Keratinocyte (primary cell): Measurements from ENCODE around the gene MARCHF3. TPM values are rescaled to one million over a fixed set of nuclear protein-coding genes. Genes with fewer than 3 reads are reported as not detected.

ENCODE experiments used
- DNase-seq: peaks from one replicate; pipeline ENCODE4 v3.0.0-alpha.2; 2011; ENCODE audit warnings: low read depth, missing footprints, low spot score
- FAIRE-seq: peaks from 2 replicates; lab custom pipeline; 2011; peaks lifted over from hg19 to GRCh38; lab: Jason Lieb, UNC
- H2AFZ ChIP-seq: 2 replicates; pipeline ENCODE4 v1.6.0; 2012; ENCODE audit warnings: low read length, control low read depth, inconsistent platforms; ENCODE audit not compliant: control insufficient read depth
- H3K27ac ChIP-seq: 2 replicates; pipeline ENCODE4 v1.5.1; 2011; ENCODE audit warnings: low read length; ENCODE audit not compliant: control insufficient read depth, insufficient read depth
- H3K27me3 ChIP-seq: 3 replicates; pipeline ENCODE4 v1.6.0; 2011; ENCODE audit warnings: low read length; ENCODE audit not compliant: control insufficient read depth, insufficient read depth; ENCODE audit errors: extremely low read depth
- H3K36me3 ChIP-seq, 2 experiments: 2 replicates in 1 of 2; 3 replicates in 1 of 2; pipeline ENCODE4 v1.5.1; 2011; ENCODE audit warnings: low read length in 2 of 2, mild to moderate bottlenecking in 1 of 2; ENCODE audit not compliant: control insufficient read depth in 2 of 2, insufficient read depth in 2 of 2; ENCODE audit errors: extremely low read depth in 1 of 2
- H3K4me1 ChIP-seq: 3 replicates; pipeline ENCODE4 v1.5.1; 2011; ENCODE audit warnings: low read length; ENCODE audit not compliant: control insufficient read depth, insufficient read depth; ENCODE audit errors: extremely low read depth
- H3K4me2 ChIP-seq: 3 replicates; pipeline ENCODE4 v1.6.0; 2011; ENCODE audit warnings: low read depth, low read length; ENCODE audit not compliant: control insufficient read depth, insufficient read depth; ENCODE audit errors: extremely low read depth
- H3K4me3 ChIP-seq, 3 experiments: fragments of 200-600 bp in 1 of 3; sonication (generic) in 1 of 3; 2 replicates in 2 of 3; 3 replicates in 1 of 3; pipeline ENCODE4 v1.5.1; 2011 to 2016; ENCODE audit warnings: low read length in 3 of 3, mild to moderate bottlenecking in 3 of 3, control low read depth in 2 of 3, inconsistent platforms in 1 of 3, low read depth in 1 of 3, mixed read lengths in 1 of 3, mixed run types in 1 of 3, moderate library complexity in 1 of 3; ENCODE audit not compliant: control insufficient read depth in 2 of 3, insufficient read depth in 2 of 3; ENCODE audit errors: extremely low read depth in 1 of 3
- H3K79me2 ChIP-seq: 2 replicates; pipeline ENCODE4 v1.6.0; 2012; ENCODE audit warnings: low read length; ENCODE audit not compliant: control insufficient read depth, insufficient read depth
- H3K9ac ChIP-seq: 3 replicates; pipeline ENCODE4 v1.6.0; 2011; ENCODE audit warnings: low read length; ENCODE audit not compliant: control insufficient read depth, insufficient read depth; ENCODE audit errors: extremely low read depth
- H3K9me1 ChIP-seq: 3 replicates; pipeline ENCODE4 v1.6.0; 2011; ENCODE audit warnings: low read length; ENCODE audit not compliant: control insufficient read depth, insufficient read depth; ENCODE audit errors: extremely low read depth
- H3K9me3 ChIP-seq: 2 replicates; pipeline ENCODE4 v1.5.1; 2012; ENCODE audit warnings: low read depth, low read length; ENCODE audit not compliant: control insufficient read depth
- H4K20me1 ChIP-seq: 3 replicates; pipeline ENCODE4 v1.6.0; 2011; ENCODE audit warnings: low read length; ENCODE audit not compliant: control insufficient read depth, insufficient read depth; ENCODE audit errors: extremely low read depth
- CTCF ChIP-seq, 3 experiments: IDR thresholded peaks in 1 of 3; conservative IDR thresholded peaks in 1 of 3; optimal IDR thresholded peaks in 1 of 3; 2 replicates in 2 of 3; 3 replicates in 1 of 3; pipeline versions ENCODE3 to v1.5.1; 2011; ENCODE audit warnings: low read length in 3 of 3, mild to moderate bottlenecking in 3 of 3, moderate library complexity in 2 of 3, control low read depth in 1 of 3, inconsistent platforms in 1 of 3; ENCODE audit not compliant: insufficient read depth in 2 of 3; ENCODE audit errors: extremely low read depth in 1 of 3
- EZH2 ChIP-seq: IDR thresholded peaks from one replicate; pipeline ENCODE4 v1.6.1; 2012; ENCODE audit warnings: inconsistent platforms, mild to moderate bottlenecking, low read length, moderate library complexity
- dilution Hi-C: fragments of 300-500 bp; cut with MboI; formaldehyde crosslinking; loops from one replicate; pipeline ENCODE4 v1.7.0; 2020; ENCODE audit warnings: low sequenced_read_pairs; ENCODE audit not compliant: extremely low pct_ligation_motif_present
- polyA plus RNA-seq, 5 experiments: library from polyadenylated mRNA; depleted of rRNA in 3 of 5; stranded (reverse) in 3 of 5; stranded (forward) in 1 of 5; unstranded in 1 of 5; fragments of >200 nt; gene quantifications; 1 replicate in 1 of 5; 2 replicates in 3 of 5; 3 replicates in 1 of 5; pipeline versions ENCODE4 v1.2.1 to v1.2.3, GENCODE V29; 2011 to 2012; ENCODE audit warnings: missing spikeins in 2 of 5, low read depth in 1 of 5, low replicate concordance in 1 of 5

Gene MARCHF3
- polyA plus RNA-seq, 1 donor (not counting 4 experiments of a cell fraction or from before 2014, with no cell fraction given): 0.45 TPM

GRCh38 chr5:126847456-126847820 lies 182.9 kb downstream of the MARCHF3 start:
- dilution Hi-C loops: no loop called here
- DNase-seq (no peak), FAIRE-seq (no peak)
- Histone ChIP-seq H3K9me3 (no peaks in the 10 kb centered on the region), H3K9me1 (no peaks in the 10 kb centered on the region), H2AFZ (no peak overlapping the region), H3K4me2 (no peak overlapping the region), H3K27me3 (no peaks in the 10 kb centered on the region), H3K4me3 (no peak overlapping the region), H3K36me3 (no peaks in the 10 kb centered on the region), H3K27ac (no peak overlapping the region), H4K20me1 (no peaks in the 10 kb centered on the region), H3K9ac (no peak overlapping the region), H3K4me1 (no peaks in the 10 kb centered on the region), H3K79me2 (no peaks in the 10 kb centered on the region)
- no peak for TF ChIP-seq CTCF (optimal IDR thresholded peaks at IDR 0.05 in 1 of 3, IDR thresholded peaks at IDR 0.05 in 1 of 3, conservative IDR thresholded peaks at IDR 0.05 in 1 of 3; ENCODE audit: extremely low read depth in 1 of 3, insufficient read depth in 2 of 3, low read length in 3 of 3)
- no peak for TF ChIP-seq EZH2

GRCh38 chr5:126846744-126847455 lies 183.5 kb downstream of the MARCHF3 start:
- H3K4me1 ChIP-seq: no peaks in the 10 kb centered on the region
- H3K9ac ChIP-seq: no peak overlapping the region

More at GRCh38 chr5:126846744-126847455, 183.5 kb downstream of the MARCHF3 start:
- Histone ChIP-seq H3K4me3 (no peak overlapping the region), H3K4me2 (no peak overlapping the region), H3K79me2 (no peaks in the 10 kb centered on the region), H4K20me1 (no peaks in the 10 kb centered on the region), H3K27ac (no peak overlapping the region), H3K9me3 (no peaks in the 10 kb centered on the region), H2AFZ (no peak overlapping the region), H3K9me1 (no peaks in the 10 kb centered on the region), H3K36me3 (no peaks in the 10 kb centered on the region), H3K27me3 (no peaks in the 10 kb centered on the region)
- dilution Hi-C loops: no loop called here
- DNase-seq (no peak), FAIRE-seq (no peak)
- no peak for TF ChIP-seq CTCF (optimal IDR thresholded peaks at IDR 0.05 in 1 of 3, IDR thresholded peaks at IDR 0.05 in 1 of 3, conservative IDR thresholded peaks at IDR 0.05 in 1 of 3; ENCODE audit: extremely low read depth in 1 of 3, insufficient read depth in 2 of 3, low read length in 3 of 3)
